Esophagus muscularis mucosa (tissue), 4 donors: ENCODE measurements around the gene WIPF3. TPM values are rescaled to one million over a fixed set of nuclear protein-coding genes. Genes with fewer than 3 reads are reported as not detected.
A peak's percentile ranks its signal among the peaks of the same experiment; 100 is the strongest.

Experiments used
- DNase-seq: peaks from one replicate; pipeline ENCODE4 v3.0.0-alpha.2; 2017; ENCODE audit errors: extremely low spot score
- H3K27ac ChIP-seq, 4 donors: fragments of 200-600 bp; sonication (generic); replicated peaks in 1 of 4; 1 replicate in 3 of 4; 2 replicates in 1 of 4; pipeline ENCODE4 v1.5.1; 2016 to 2019; ENCODE audit warnings: mild to moderate bottlenecking in 1 of 4
- H3K27me3 ChIP-seq, 4 donors: fragments of 200-600 bp; sonication (generic); one replicate each; pipeline versions ENCODE4 v1.5.1 to v1.6.0; 2016 to 2019
- H3K36me3 ChIP-seq, 4 donors: fragments of 200-600 bp; sonication (generic); one replicate each; pipeline ENCODE4 v1.5.1; 2016 to 2019
- H3K4me1 ChIP-seq, 4 donors: fragments of 200-600 bp; sonication (generic); one replicate each; pipeline ENCODE4 v1.5.1; 2016 to 2019
- H3K4me3 ChIP-seq, 4 donors: fragments of 200-600 bp; sonication (generic); 1 replicate in 2 of 4; 2 replicates in 2 of 4; pipeline ENCODE4 v1.5.1; 2016 to 2019; ENCODE audit warnings: mild to moderate bottlenecking in 4 of 4, moderate library complexity in 1 of 4
- H3K9me3 ChIP-seq, 4 donors: fragments of 200-600 bp; sonication (generic); 1 replicate in 3 of 4; 2 replicates in 1 of 4; pipeline ENCODE4 v1.5.1; 2016 to 2019
- EP300 ChIP-seq: sonication (generic); formaldehyde crosslinking; IDR thresholded peaks from one replicate; pipeline ENCODE4 v1.6.1; 2017; ENCODE audit warnings: antibody characterized with exemption
- POLR2A ChIP-seq: fragments of 450-650 bp; IDR thresholded peaks from one replicate; pipeline ENCODE4 v1.6.1; 2017; ENCODE audit warnings: antibody characterized with exemption, moderate library complexity, mild to moderate bottlenecking, low read depth
- POLR2AphosphoS5 ChIP-seq, 2 donors: sonication (generic); formaldehyde crosslinking; IDR thresholded peaks; one replicate each; pipeline ENCODE4 v1.6.1; 2017; ENCODE audit warnings: antibody characterized with exemption in 2 of 2
- WGBS: methylation state at CpG from one replicate; pipeline ENCODE4 v1.1.5; 2018; 5-methylcytosine and 5-hydroxymethylcytosine counted together
- intact Hi-C: fragments of 100-400 bp; cut with DNase I; formaldehyde crosslinking; loops from one replicate; pipeline ENCODE4 v1.15.1; 2023
- total RNA-seq, 4 donors: library from RNA; depleted of rRNA; stranded (reverse); fragments of >200 nt; gene quantifications; one replicate each; pipeline versions ENCODE4 v1.1.0 to v1.2.1, GENCODE V29; 2016
- TF ChIP-seq, protein P1 (sequence below), 3 experiments: fragments of 200-600 bp in 2 of 3; fragments of 450-650 bp in 1 of 3; sonication (generic) in 2 of 3; IDR thresholded peaks; one replicate each; pipeline ENCODE4 v1.5.1; 2017 to 2019; ENCODE audit warnings: antibody characterized with exemption in 3 of 3, mild to moderate bottlenecking in 2 of 3, moderate library complexity in 1 of 3

WIPF3 gene
- total RNA-seq, 4 donors from 2014 or later = 3.3 to 10.4 (median 6.2) TPM

DNA sequence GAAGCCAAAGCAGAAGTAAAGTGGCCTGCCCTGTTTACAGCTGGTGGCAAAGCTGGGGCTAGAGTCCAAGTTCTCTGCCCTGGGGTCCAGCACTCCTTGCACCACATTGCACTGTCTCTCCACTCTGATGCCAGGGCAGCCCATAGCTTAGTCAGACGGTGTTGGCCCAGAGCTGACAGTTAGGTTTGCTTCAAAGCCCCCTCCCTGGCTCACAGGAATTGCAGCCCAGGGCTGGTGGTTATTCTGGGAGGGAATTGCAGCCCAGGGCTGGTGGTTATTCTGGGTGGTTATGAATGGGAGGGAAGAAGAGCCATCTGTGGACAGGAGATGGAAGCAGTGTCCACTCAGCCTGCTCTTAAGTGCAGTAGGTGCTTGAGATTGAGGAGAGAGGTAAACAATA, 94.4 kb downstream of the WIPF3 start:
- H3K4me3 ChIP-seq = no peak overlapping the region
- no CpG with 5 or more reads among the region's 1 CpG for WGBS
- peaks cover 0 to 11% (median 8%) of the 10 kb centered on the region in 4 donors for H3K36me3 ChIP-seq
- no peaks in the 10 kb centered on the region for H3K4me1 ChIP-seq
- TF ChIP-seq POLR2A (no peak), EP300 (no peak), POLR2AphosphoS5 (IDR thresholded peaks at IDR 0.05) (no peak)
- TF ChIP-seq, protein P1, sequence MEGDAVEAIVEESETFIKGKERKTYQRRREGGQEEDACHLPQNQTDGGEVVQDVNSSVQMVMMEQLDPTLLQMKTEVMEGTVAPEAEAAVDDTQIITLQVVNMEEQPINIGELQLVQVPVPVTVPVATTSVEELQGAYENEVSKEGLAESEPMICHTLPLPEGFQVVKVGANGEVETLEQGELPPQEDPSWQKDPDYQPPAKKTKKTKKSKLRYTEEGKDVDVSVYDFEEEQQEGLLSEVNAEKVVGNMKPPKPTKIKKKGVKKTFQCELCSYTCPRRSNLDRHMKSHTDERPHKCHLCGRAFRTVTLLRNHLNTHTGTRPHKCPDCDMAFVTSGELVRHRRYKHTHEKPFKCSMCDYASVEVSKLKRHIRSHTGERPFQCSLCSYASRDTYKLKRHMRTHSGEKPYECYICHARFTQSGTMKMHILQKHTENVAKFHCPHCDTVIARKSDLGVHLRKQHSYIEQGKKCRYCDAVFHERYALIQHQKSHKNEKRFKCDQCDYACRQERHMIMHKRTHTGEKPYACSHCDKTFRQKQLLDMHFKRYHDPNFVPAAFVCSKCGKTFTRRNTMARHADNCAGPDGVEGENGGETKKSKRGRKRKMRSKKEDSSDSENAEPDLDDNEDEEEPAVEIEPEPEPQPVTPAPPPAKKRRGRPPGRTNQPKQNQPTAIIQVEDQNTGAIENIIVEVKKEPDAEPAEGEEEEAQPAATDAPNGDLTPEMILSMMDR (IDR thresholded peaks at IDR 0.05) = no peak
- intact Hi-C loops = no loop called here
- peaks cover 0 to 5% (median 3%) of the 10 kb centered on the region in 4 donors for H3K9me3 ChIP-seq
- H3K27ac ChIP-seq = no peak overlapping the region
- H3K27me3 ChIP-seq = no peaks in the 10 kb centered on the region
- DNase-seq = peak; percentile 89

DNA sequence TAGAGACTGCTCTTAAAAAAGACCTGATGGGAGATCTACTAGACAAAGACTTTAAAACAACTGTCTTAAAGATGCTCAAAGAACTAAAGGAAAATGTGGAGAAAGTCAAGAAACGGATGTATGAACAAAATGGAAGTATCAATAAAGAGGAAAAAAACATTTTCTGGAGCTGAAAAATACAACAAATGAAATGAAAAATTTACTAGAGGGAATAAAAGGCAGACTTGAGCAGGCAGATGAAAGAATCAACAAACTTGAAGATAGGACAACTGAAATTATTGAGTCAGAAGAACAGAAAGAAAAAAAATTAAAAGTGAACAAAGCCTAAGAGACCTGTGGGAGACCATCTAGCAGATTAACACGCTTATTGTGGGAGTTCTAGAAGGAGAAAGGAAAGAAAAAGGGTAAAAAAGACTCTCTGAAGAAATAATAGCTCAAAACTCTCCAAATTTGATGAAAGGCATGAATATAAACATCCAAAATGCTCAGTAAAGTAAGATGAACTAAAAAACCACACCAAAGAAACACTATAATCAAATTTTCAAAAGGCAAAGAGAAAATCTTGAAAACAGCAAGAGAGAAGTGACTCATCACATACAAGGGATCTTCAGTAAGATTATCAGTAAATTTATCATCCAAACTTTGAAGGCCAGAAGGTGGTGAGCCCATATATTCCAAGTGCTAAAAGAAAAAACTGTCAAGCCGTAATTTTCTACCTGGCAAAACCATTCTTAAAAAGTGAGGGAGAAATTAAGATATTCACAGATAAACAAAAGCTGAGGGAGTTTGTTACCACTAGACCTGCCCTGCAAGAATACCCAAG, 100.1 kb downstream of the WIPF3 start:
- peaks cover 0 to 11% (median 8%) of the 10 kb centered on the region in 4 donors for H3K36me3 ChIP-seq
- TF ChIP-seq POLR2AphosphoS5 (IDR thresholded peaks at IDR 0.05) (no peak), EP300 (no peak), POLR2A (no peak)
- TF ChIP-seq, protein P1 (IDR thresholded peaks at IDR 0.05) = no peak
- no peak overlapping the region for H3K4me3 ChIP-seq
- WGBS = 87% methylated on average over 3 of the region's 3 CpGs
- intact Hi-C loops = no loop called here
- H3K9me3 ChIP-seq = peaks cover 0 to 18% (median 14%) of the 10 kb centered on the region in 4 donors
- H3K27ac ChIP-seq = no peak overlapping the region
- no peak for DNase-seq
- H3K27me3 ChIP-seq = no peaks in the 10 kb centered on the region
- no peaks in the 10 kb centered on the region for H3K4me1 ChIP-seq

DNA sequence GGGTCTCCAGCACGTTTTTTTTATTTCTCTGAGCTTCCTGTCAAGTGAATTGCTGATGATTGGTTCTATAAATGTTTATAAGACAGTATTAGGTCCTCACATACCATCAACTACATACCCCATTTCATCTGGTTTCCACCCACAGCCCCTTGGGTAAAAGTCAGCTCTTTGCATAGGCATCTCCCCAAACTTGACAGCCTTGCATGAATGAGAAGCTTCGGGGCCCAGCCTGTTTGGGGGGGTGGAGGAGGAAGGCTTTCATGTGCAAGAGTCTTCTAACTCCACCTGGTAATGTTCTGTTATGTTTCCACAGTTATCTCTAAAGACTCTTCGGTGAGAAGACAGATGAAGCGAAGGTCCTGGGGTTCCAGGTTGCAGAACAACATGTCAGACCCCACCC, 107.9 kb downstream of the WIPF3 start:
- no peaks in the 10 kb centered on the region for H3K27me3 ChIP-seq
- peaks cover 4 to 15% (median 13%) of the 10 kb centered on the region in 4 donors for H3K4me1 ChIP-seq
- no peak overlapping the region for H3K27ac ChIP-seq
- H3K36me3 ChIP-seq = peaks cover 0 to 8% (median 0%) of the 10 kb centered on the region in 4 donors
- no peaks in the 10 kb centered on the region for H3K9me3 ChIP-seq
- peak; percentile 90 for DNase-seq
- TF ChIP-seq POLR2A (no peak), EP300 (no peak), POLR2AphosphoS5 (IDR thresholded peaks at IDR 0.05) (no peak)
- TF ChIP-seq, protein P1 (IDR thresholded peaks at IDR 0.05) = no peak
- WGBS = 91% methylated on average over 4 of the region's 4 CpGs
- H3K4me3 ChIP-seq = no peak overlapping the region
- intact Hi-C loops = no loop called here

GRCh38 chr7:29915481-29916215, 109.3 kb downstream of the WIPF3 start:
- H3K27ac ChIP-seq = peak overlapping the region in 3 of 4 donors; percentile 11 to 33 (median 13)
- no peaks in the 10 kb centered on the region for H3K27me3 ChIP-seq
- WGBS = 30% methylated on average over 7 of the region's 7 CpGs
- peak; percentile 89 for DNase-seq
- H3K4me1 ChIP-seq = peaks cover 4 to 15% (median 13%) of the 10 kb centered on the region in 4 donors
- TF ChIP-seq POLR2A (no peak), POLR2AphosphoS5 (IDR thresholded peaks at IDR 0.05) (no peak), EP300 (no peak)
- TF ChIP-seq, protein P1 (IDR thresholded peaks at IDR 0.05) = no peak
- H3K4me3 ChIP-seq = no peak overlapping the region
- no peaks in the 10 kb centered on the region for H3K9me3 ChIP-seq
- intact Hi-C loops = no loop called here
- H3K36me3 ChIP-seq = peaks cover 0 to 9% (median 7%) of the 10 kb centered on the region in 4 donors
